ENCODE measurements around the gene PPP1R2C.

Gene PPP1R2C

GRCh38 chrX:42776195-42776594 is 1.8 kb downstream of the PPP1R2C start:
- no peaks in the 10 kb centered on the region for H3K9me3 ChIP-seq (ENCODE audit: insufficient read depth, low read length)
- peaks cover 33% of the 10 kb centered on the region for H3K4me1 ChIP-seq (ENCODE audit: low read length)
- H3K9ac ChIP-seq (ENCODE audit: low read length), result no peak overlapping the region
- no peaks in the 10 kb centered on the region for H3K79me2 ChIP-seq (ENCODE audit: low read length)
- no peak for TF ChIP-seq CTCF (IDR thresholded peaks at IDR 0.05; ENCODE audit: low read depth, low read length)
- TF ChIP-seq EZH2phosphoT487 (IDR thresholded peaks at IDR 0.05; ENCODE audit: low read depth), result no peak
- H3K4me2 ChIP-seq (ENCODE audit: low read length), result peak overlapping the region; percentile 38
- H4K20me1 ChIP-seq (ENCODE audit: insufficient read depth, low read length), result no peaks in the 10 kb centered on the region
- no peak overlapping the region for H3K4me3 ChIP-seq (ENCODE audit: low read length)
- H3K27ac ChIP-seq (ENCODE audit: low read length), result peak overlapping the region; percentile 32; the same call in 1 of the 2 replicates
- H3K36me3 ChIP-seq (replicated peaks; ENCODE audit: low read depth, low read length), result no peaks in the 10 kb centered on the region
- H3K27me3 ChIP-seq (ENCODE audit: low read depth, low read length), result no peaks in the 10 kb centered on the region
- no peak overlapping the region for H2AFZ ChIP-seq (ENCODE audit: low read depth, low read length)

GRCh38 chrX:42772874-42773273 is 5.1 kb downstream of the PPP1R2C start:
- H3K9ac ChIP-seq (ENCODE audit: low read length), result no peak overlapping the region
- no peak overlapping the region for H2AFZ ChIP-seq (ENCODE audit: low read depth, low read length)
- H3K79me2 ChIP-seq (ENCODE audit: low read length), result no peaks in the 10 kb centered on the region
- TF ChIP-seq EZH2phosphoT487 (IDR thresholded peaks at IDR 0.05; ENCODE audit: low read depth), result no peak
- no peak for TF ChIP-seq CTCF (IDR thresholded peaks at IDR 0.05; ENCODE audit: low read depth, low read length)
- H4K20me1 ChIP-seq (ENCODE audit: insufficient read depth, low read length), result no peaks in the 10 kb centered on the region
- no peak overlapping the region for H3K4me3 ChIP-seq (ENCODE audit: low read length)
- H3K27ac ChIP-seq (ENCODE audit: low read length), result no peak overlapping the region
- peak overlapping the region; percentile 29; the same call in 1 of the 2 replicates for H3K4me2 ChIP-seq (ENCODE audit: low read length)
- H3K36me3 ChIP-seq (replicated peaks; ENCODE audit: low read depth, low read length), result no peaks in the 10 kb centered on the region
- peaks cover 33% of the 10 kb centered on the region for H3K4me1 ChIP-seq (ENCODE audit: low read length)
- H3K9me3 ChIP-seq (ENCODE audit: insufficient read depth, low read length), result no peaks in the 10 kb centered on the region
- no peaks in the 10 kb centered on the region for H3K27me3 ChIP-seq (ENCODE audit: low read depth, low read length)

GRCh38 chrX:42771506-42772335 is 6.2 kb downstream of the PPP1R2C start:
- Histone ChIP-seq H3K27me3 (ENCODE audit: low read depth, low read length) (no peaks in the 10 kb centered on the region), H3K9me3 (ENCODE audit: insufficient read depth, low read length) (no peaks in the 10 kb centered on the region), H2AFZ (ENCODE audit: low read depth, low read length) (no peak overlapping the region), H3K4me2 (ENCODE audit: low read length) (no peak overlapping the region), H3K36me3 (replicated peaks; ENCODE audit: low read depth, low read length) (no peaks in the 10 kb centered on the region), H3K4me3 (ENCODE audit: low read length) (no peak overlapping the region), H3K9ac (ENCODE audit: low read length) (no peak overlapping the region), H3K79me2 (ENCODE audit: low read length) (no peaks in the 10 kb centered on the region), H3K4me1 (ENCODE audit: low read length) (peaks cover 31% of the 10 kb centered on the region), H4K20me1 (ENCODE audit: insufficient read depth, low read length) (no peaks in the 10 kb centered on the region), H3K27ac (ENCODE audit: low read length) (no peak overlapping the region)
- no peak for TF ChIP-seq CTCF (IDR thresholded peaks at IDR 0.05; ENCODE audit: low read depth, low read length)
- no peak for TF ChIP-seq EZH2phosphoT487 (IDR thresholded peaks at IDR 0.05; ENCODE audit: low read depth)

- Histone ChIP-seq H4K20me1 (ENCODE audit: insufficient read depth, low read length) (no peaks in the 10 kb centered on the region), H3K9me3 (ENCODE audit: insufficient read depth, low read length) (no peaks in the 10 kb centered on the region), H3K79me2 (ENCODE audit: low read length) (no peaks in the 10 kb centered on the region), H3K27ac (ENCODE audit: low read length) (no peak overlapping the region), H3K4me2 (ENCODE audit: low read length) (no peak overlapping the region), H3K9ac (ENCODE audit: low read length) (no peak overlapping the region), H3K36me3 (replicated peaks; ENCODE audit: low read depth, low read length) (no peaks in the 10 kb centered on the region), H3K4me3 (ENCODE audit: low read length) (no peak overlapping the region), H3K27me3 (ENCODE audit: low read depth, low read length) (no peaks in the 10 kb centered on the region), H3K4me1 (ENCODE audit: low read length) (peaks cover 19% of the 10 kb centered on the region), H2AFZ (ENCODE audit: low read depth, low read length) (no peak overlapping the region)
- no peak for TF ChIP-seq CTCF (IDR thresholded peaks at IDR 0.05; ENCODE audit: low read depth, low read length)
- no peak for TF ChIP-seq EZH2phosphoT487 (IDR thresholded peaks at IDR 0.05; ENCODE audit: low read depth)
These were observed 7.4 kb downstream of the PPP1R2C start for GRCh38 chrX:42770566-42770965.
